Epithelial cell of esophagus (primary cell): ENCODE data around the gene NHERF1.

ENCODE experiments used
- DNase-seq: peaks from one replicate; pipeline ENCODE4 v3.0.0; 2010; ENCODE audit warnings: low read depth
- H3K4me3 ChIP-seq: 2 replicates; pipeline ENCODE4 v1.5.1; 2011; ENCODE audit warnings: mild to moderate bottlenecking, low read length, control low read depth
- TF ChIP-seq, protein P1 (sequence below): IDR thresholded peaks from 2 replicates; pipeline ENCODE4 v1.5.1; 2011; ENCODE audit warnings: low read depth, mild to moderate bottlenecking, low read length, control low read depth, inconsistent platforms; ENCODE audit not compliant: insufficient read depth; ENCODE audit errors: missing control alignments

NHERF1 gene

DNA sequence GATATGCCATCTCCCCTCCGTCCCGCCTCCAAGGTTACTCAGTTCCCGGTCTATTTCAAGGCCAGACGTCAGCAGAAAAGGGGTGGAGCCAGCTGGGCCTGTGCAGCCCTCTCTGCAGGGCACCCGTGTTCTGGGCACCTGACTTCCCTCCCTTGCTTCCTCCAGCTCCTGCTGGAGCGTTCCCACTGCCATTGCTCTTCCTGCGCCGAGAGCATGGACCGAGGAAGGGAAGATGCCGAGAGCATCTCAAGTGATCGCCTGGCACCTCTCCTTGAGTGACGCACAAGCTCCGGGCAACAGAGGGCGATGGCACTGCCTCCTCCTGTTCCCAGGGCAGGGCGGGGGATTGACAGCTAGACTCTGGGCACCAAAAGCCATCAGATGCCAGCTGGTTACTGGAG is 57.2 kb downstream of the NHERF1 start:
- H3K4me3 ChIP-seq: no peak overlapping the region
- DNase-seq: no peak
- TF ChIP-seq, protein P1, sequence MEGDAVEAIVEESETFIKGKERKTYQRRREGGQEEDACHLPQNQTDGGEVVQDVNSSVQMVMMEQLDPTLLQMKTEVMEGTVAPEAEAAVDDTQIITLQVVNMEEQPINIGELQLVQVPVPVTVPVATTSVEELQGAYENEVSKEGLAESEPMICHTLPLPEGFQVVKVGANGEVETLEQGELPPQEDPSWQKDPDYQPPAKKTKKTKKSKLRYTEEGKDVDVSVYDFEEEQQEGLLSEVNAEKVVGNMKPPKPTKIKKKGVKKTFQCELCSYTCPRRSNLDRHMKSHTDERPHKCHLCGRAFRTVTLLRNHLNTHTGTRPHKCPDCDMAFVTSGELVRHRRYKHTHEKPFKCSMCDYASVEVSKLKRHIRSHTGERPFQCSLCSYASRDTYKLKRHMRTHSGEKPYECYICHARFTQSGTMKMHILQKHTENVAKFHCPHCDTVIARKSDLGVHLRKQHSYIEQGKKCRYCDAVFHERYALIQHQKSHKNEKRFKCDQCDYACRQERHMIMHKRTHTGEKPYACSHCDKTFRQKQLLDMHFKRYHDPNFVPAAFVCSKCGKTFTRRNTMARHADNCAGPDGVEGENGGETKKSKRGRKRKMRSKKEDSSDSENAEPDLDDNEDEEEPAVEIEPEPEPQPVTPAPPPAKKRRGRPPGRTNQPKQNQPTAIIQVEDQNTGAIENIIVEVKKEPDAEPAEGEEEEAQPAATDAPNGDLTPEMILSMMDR: no peak

DNA sequence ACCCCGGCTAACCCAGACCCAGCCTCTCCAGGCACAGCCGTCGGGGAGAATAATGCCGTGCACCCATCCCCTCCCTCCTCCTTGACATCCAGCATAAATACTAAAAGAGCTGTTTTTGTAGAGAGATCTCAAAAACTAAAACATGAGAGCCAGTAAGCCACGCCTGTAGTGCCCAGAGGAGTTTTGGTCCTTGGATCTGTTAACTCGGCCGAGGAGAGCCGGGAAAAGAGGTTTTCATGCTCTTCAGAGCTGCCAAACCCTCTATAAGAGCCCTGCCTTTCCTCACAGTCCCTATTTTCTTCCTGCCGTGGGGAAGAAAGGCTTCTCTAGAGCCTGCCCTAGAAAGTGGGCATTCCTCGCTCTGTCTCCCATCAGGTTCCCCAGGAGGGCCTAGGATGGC is 57.9 kb downstream of the NHERF1 start:
- DNase-seq: no peak
- H3K4me3 ChIP-seq: no peak overlapping the region
- TF ChIP-seq, protein P1: no peak

DNA sequence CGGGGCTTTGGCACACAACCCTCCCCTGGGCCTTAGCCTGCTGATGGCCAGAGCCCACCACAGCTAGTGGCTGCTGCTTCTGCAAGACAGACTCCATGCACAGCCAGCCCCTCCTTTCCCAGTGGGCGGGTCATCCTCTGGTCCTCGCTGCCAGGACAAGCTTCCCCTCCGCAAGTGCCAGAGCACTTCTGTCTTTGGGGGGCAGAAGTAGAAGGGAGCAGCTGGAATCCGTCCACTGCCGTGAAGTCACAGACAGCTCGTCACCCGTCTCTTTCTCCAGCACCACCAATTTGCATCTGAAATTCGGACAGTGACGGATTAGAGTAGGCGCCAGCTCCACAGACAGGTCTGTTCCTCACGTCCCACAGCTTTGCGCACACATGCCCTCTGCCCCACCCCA is 59.0 kb downstream of the NHERF1 start:
- TF ChIP-seq, protein P1: no peak
- H3K4me3 ChIP-seq: no peak overlapping the region
- DNase-seq: no peak

DNA sequence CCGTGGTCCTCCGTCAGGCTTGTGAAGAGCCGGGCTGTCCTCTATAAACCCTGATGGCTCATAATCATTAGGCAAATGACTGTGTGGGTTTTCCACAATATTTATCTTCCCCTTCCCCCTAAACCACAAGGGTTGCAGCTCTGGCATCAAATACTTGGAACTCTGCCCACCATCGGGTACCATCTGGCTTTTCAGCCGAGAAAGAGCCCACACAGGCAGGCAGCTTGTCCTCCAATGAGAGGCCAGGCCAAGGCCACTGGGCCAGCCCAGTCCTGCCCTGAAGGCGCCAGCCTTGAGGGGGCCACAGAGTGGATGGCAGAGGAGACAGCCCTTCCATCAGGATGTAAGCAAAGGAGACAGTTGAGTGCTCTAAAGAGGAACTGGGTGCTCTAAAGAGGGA is 59.5 kb downstream of the NHERF1 start:
- TF ChIP-seq, protein P1: no peak
- H3K4me3 ChIP-seq: no peak overlapping the region
- DNase-seq: no peak

DNA sequence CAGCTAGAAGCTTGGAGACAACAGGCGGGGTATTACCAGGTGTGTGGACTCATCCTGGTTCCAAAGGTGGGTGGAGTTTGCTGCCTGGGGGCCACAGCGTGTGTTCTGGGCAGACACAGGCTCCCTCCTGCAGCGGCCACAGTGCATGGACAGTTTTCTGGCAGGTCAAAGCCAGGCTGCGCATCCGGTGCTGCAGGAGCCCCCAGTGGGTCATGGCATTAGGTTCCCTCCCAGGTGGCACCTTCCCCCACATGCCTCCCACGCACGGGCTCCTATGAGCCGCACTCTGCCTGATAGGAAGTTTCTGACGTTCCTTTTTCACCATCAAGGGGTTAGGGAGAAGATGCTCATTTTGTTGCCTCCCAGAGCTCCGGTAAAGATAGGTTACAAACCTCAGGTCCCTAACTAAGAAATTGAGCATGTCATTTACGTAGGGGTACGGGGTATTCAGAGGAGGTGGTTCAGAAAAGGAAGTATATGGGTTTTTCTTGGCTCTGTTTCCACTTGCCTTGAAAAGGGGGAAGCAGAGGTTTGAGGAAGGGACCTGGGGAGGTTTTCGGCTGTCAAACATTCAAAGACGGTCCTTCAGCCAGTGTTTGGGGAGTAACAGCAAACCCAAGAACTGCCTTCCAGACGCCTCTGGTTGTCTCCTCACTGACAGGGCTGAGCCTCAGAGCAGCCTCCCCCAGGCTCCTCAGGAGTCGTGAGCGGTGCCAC is 60.4 kb downstream of the NHERF1 start:
- no peak overlapping the region for H3K4me3 ChIP-seq
- DNase-seq: no peak
- TF ChIP-seq, protein P1: no peak

DNA sequence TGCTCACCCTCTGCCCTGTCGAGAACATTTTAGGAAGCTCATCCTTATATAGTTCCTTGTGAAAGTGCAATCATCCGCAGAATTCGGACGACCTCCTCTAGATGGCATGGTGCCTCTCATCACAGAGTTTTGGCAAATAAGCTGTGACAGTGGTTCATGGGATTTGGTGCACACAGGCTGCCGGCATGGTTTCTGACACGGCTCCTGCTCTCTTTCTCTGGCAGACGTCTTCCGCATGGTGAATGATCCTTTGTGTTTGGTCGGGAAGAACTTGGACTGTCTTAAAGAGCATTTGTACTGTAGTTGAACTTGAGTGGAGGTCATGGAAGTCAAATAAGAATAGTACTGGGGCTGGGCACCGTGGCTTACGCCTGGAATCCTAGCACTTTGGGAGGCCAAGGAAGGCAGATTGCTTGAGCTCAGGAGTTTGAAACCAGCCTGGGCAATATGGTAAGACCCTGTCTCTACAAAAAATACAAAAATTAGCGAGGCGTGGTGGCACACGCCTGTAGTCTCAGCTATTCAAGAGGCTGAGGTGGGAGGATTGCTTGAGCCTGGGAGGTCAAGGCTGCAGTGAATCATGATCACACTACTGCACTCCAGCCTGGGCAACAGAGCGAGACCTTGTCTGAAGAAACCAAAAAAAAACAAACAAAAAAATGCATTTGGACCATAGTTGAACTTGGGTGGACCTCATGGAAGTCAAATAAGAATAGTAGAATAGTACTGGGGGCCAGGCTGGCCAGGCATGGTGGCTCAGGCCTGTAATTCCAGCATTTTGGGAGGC is 62.5 kb downstream of the NHERF1 start:
- TF ChIP-seq, protein P1: no peak
- no peak for DNase-seq
- no peak overlapping the region for H3K4me3 ChIP-seq
